H9 (cell line): ENCODE data around the gene LIMS2. TPM values are rescaled to one million over a fixed set of nuclear protein-coding genes. Genes with fewer than 3 reads are reported as not detected.
A peak's percentile ranks its signal among the peaks of the same experiment; 100 is the strongest.

Experiments used
- DNase-seq: peaks from one replicate; pipeline ENCODE4 v3.0.0-alpha.2; 2017
- H2AFZ ChIP-seq: one replicate; pipeline ENCODE4 v1.6.1; 2013; ENCODE audit warnings: mild to moderate bottlenecking, low read length, control low read depth, moderate library complexity
- H2AK5ac ChIP-seq: 2 replicates; pipeline ENCODE4 v1.6.1; 2013; ENCODE audit warnings: low read length, control low read depth, mixed read lengths; ENCODE audit not compliant: insufficient read length
- H2BK120ac ChIP-seq: one replicate; pipeline ENCODE4 v1.6.1; 2013; ENCODE audit warnings: low read depth, mild to moderate bottlenecking, low read length, control low read depth, inconsistent platforms; ENCODE audit not compliant: poor library complexity, severe bottlenecking
- H2BK12ac ChIP-seq: 2 replicates; pipeline ENCODE4 v1.6.1; 2013; ENCODE audit warnings: low read length, control low read depth, mixed read lengths, low read depth; ENCODE audit not compliant: insufficient read length
- H2BK15ac ChIP-seq: 2 replicates; pipeline ENCODE4 v1.6.1; 2013; ENCODE audit warnings: low read depth, low read length, control low read depth
- H2BK20ac ChIP-seq: one replicate; pipeline ENCODE4 v1.6.1; 2013; ENCODE audit warnings: low read depth, mild to moderate bottlenecking, low read length, control low read depth, inconsistent platforms; ENCODE audit not compliant: poor library complexity, severe bottlenecking
- H2BK5ac ChIP-seq: 2 replicates; pipeline ENCODE4 v1.6.1; 2013; ENCODE audit warnings: low read length, control low read depth, mixed read lengths; ENCODE audit not compliant: insufficient read length
- H3K14ac ChIP-seq: 2 replicates; pipeline ENCODE4 v1.6.1; 2013; ENCODE audit warnings: low read length, control low read depth; ENCODE audit not compliant: insufficient read depth
- H3K18ac ChIP-seq: 2 replicates; pipeline ENCODE4 v1.6.1; 2013; ENCODE audit warnings: low read depth, mild to moderate bottlenecking, mixed read lengths, low read length, control low read depth; ENCODE audit not compliant: insufficient read length
- H3K23ac ChIP-seq: 2 replicates; pipeline ENCODE4 v1.6.1; 2013; ENCODE audit warnings: low read length, control low read depth, mixed read lengths, low read depth; ENCODE audit not compliant: insufficient read length
- H3K23me2 ChIP-seq: 2 replicates; pipeline ENCODE4 v1.6.1; 2013; ENCODE audit warnings: low read depth, mild to moderate bottlenecking, mixed read lengths, low read length, control low read depth; ENCODE audit not compliant: insufficient read length, poor library complexity, severe bottlenecking
- H3K27ac ChIP-seq: 2 replicates; pipeline ENCODE4 v1.5.1; 2013; ENCODE audit warnings: low read length, control low read depth, mixed read lengths, low read depth; ENCODE audit not compliant: insufficient read length
- H3K27me3 ChIP-seq: 2 replicates; pipeline ENCODE4 v1.6.1; 2013; ENCODE audit warnings: low read length, control low read depth, inconsistent platforms; ENCODE audit not compliant: insufficient read depth
- H3K4ac ChIP-seq: 2 replicates; pipeline ENCODE4 v1.6.1; 2013; ENCODE audit warnings: low read depth, mild to moderate bottlenecking, control low read depth, inconsistent platforms, low read length, moderate library complexity
- H3K4me1 ChIP-seq: 2 replicates; pipeline ENCODE4 v1.6.1; 2013; ENCODE audit warnings: low read length, control low read depth, inconsistent platforms; ENCODE audit not compliant: insufficient read depth
- H3K4me2 ChIP-seq: 2 replicates; pipeline ENCODE4 v1.6.1; 2013; ENCODE audit warnings: low read length, control low read depth, mixed read lengths; ENCODE audit not compliant: insufficient read length, insufficient read depth
- H3K56ac ChIP-seq: 2 replicates; pipeline ENCODE4 v1.6.1; 2013; ENCODE audit warnings: low read depth, mild to moderate bottlenecking, mixed read lengths, low read length, control low read depth; ENCODE audit not compliant: insufficient read length
- H3K79me1 ChIP-seq: 2 replicates; pipeline ENCODE4 v1.6.1; 2013; ENCODE audit warnings: low read depth, mild to moderate bottlenecking, moderate library complexity, low read length, control low read depth, inconsistent platforms; ENCODE audit not compliant: insufficient read depth, poor library complexity, severe bottlenecking
- H3K79me2 ChIP-seq: 2 replicates; pipeline ENCODE4 v1.6.1; 2013; ENCODE audit warnings: low read length, control low read depth, inconsistent platforms; ENCODE audit not compliant: insufficient read depth
- H3K9ac ChIP-seq: 2 replicates; pipeline ENCODE4 v1.6.1; 2013; ENCODE audit warnings: low read length, control low read depth, mixed read lengths; ENCODE audit not compliant: insufficient read length; ENCODE audit errors: extremely low read depth
- H3K9me3 ChIP-seq: one replicate; pipeline ENCODE4 v1.6.1; 2013; ENCODE audit warnings: low read depth, low read length, inconsistent platforms; ENCODE audit not compliant: control insufficient read depth
- H3T11ph ChIP-seq: one replicate; pipeline ENCODE4 v1.6.1; 2013; ENCODE audit warnings: mild to moderate bottlenecking, low read length, control low read depth, inconsistent platforms
- H4K20me1 ChIP-seq: one replicate; pipeline ENCODE4 v1.6.1; 2013; ENCODE audit not compliant: control insufficient read depth, insufficient read length, insufficient read depth
- H4K5ac ChIP-seq: 2 replicates; pipeline ENCODE4 v1.6.1; 2013; ENCODE audit warnings: low read depth, mild to moderate bottlenecking, mixed read lengths, low read length, control low read depth; ENCODE audit not compliant: insufficient read length
- H4K8ac ChIP-seq: replicated peaks from 2 replicates; pipeline ENCODE4 v1.6.1; 2013; ENCODE audit warnings: low read length, control low read depth, mixed read lengths, low read depth; ENCODE audit not compliant: insufficient read length
- H4K91ac ChIP-seq: 2 replicates; pipeline ENCODE4 v1.6.1; 2013; ENCODE audit warnings: low read depth, mild to moderate bottlenecking, moderate library complexity, mixed read lengths, low read length, control low read depth; ENCODE audit not compliant: insufficient read length
- H3K27ac Mint-ChIP-seq, 3 experiments: 2 replicates in 2 of 3; 3 replicates in 1 of 3; pipeline ENCODE4 v1.8.0; 2020 to 2021; ENCODE audit warnings: mixed read lengths in 3 of 3, mild to moderate bottlenecking in 1 of 3, moderate library complexity in 1 of 3
- H3K27me3 Mint-ChIP-seq: 2 replicates; pipeline ENCODE4 v1.8.0; 2021; ENCODE audit warnings: low read depth, mild to moderate bottlenecking, moderate library complexity, mixed read lengths
- H3K36me3 Mint-ChIP-seq, 3 experiments: 2 replicates in 2 of 3; 3 replicates in 1 of 3; pipeline ENCODE4 v1.8.0; 2020 to 2021; ENCODE audit warnings: low read depth in 3 of 3, mixed read lengths in 3 of 3; ENCODE audit not compliant: insufficient read depth in 1 of 3
- H3K4me1 Mint-ChIP-seq, 2 experiments: 2 replicates each; pipeline ENCODE4 v1.8.0; 2020; ENCODE audit warnings: mixed read lengths in 2 of 2
- H3K4me3 Mint-ChIP-seq, 2 experiments: 2 replicates in 1 of 2; 3 replicates in 1 of 2; pipeline ENCODE4 v1.8.0; 2020 to 2021; ENCODE audit warnings: mild to moderate bottlenecking in 2 of 2, mixed read lengths in 2 of 2, moderate library complexity in 1 of 2
- H3K9me3 Mint-ChIP-seq, 2 experiments: 2 replicates in 1 of 2; 3 replicates in 1 of 2; pipeline ENCODE4 v1.8.0; 2020; ENCODE audit warnings: mild to moderate bottlenecking in 2 of 2, mixed read lengths in 2 of 2, moderate library complexity in 1 of 2
- CTCF ChIP-seq: fragments of 200-600 bp; sonication (generic); conservative IDR thresholded peaks from 3 replicates; pipeline ENCODE4 v1.8.0; 2021; ENCODE audit warnings: antibody characterized with exemption, mild to moderate bottlenecking
- WGBS: extraction: QIAGEN DNeasy Blood & Tissue Kit; methylation state at CpG from one replicate; pipeline ENCODE4 v1.1.7; 2013; ENCODE audit warnings: missing lambda C conversion rate, low lambda C conversion rate, mixed read lengths; ENCODE audit not compliant: insufficient read length; ENCODE audit errors: extremely low coverage; 5-methylcytosine and 5-hydroxymethylcytosine counted together
- total RNA-seq: library from RNA; stranded (reverse); gene quantifications from 2 replicates; pipeline ENCODE4 v1.2.1, GENCODE V29; 2021

Gene LIMS2
- total RNA-seq, 1 experiment from 2014 or later, result 5.9 TPM

- no peak for TF ChIP-seq CTCF
Measured at GRCh38 chr2:127608061-127609030, 67.0 kb downstream of the LIMS2 start.

More at GRCh38 chr2:127608061-127609030, 67.0 kb downstream of the LIMS2 start:
- H2AK5ac ChIP-seq, result no peak overlapping the region
- H3K56ac ChIP-seq, result no peak overlapping the region
- no peak overlapping the region for H3K9ac ChIP-seq
- no peak overlapping the region for H2BK15ac ChIP-seq
- peak; percentile 26 for DNase-seq
- H4K91ac ChIP-seq, result no peak overlapping the region
- no peak overlapping the region for H2BK20ac ChIP-seq
- no peaks in the 10 kb centered on the region for H3K79me2 ChIP-seq
- H2BK12ac ChIP-seq, result no peak overlapping the region
- no peak overlapping the region; the same call in 1 of the 2 replicates for H3K14ac ChIP-seq
- Mint-ChIP-seq H3K9me3 (peaks cover 4% of the 10 kb centered on the region in 2 experiments; a peak in 4 of 5 replicates), H3K27ac (no peak overlapping the region), H3K4me3 (no peak overlapping the region), H3K4me1 (no peaks in the 10 kb centered on the region), H3K27me3 (peaks cover 5% of the 10 kb centered on the region), H3K36me3 (no peaks in the 10 kb centered on the region; a peak in 1 of 7 replicates)
- H4K5ac ChIP-seq, result no peak overlapping the region
- H4K20me1 ChIP-seq, result no peaks in the 10 kb centered on the region
- no peaks in the 10 kb centered on the region for H3K23me2 ChIP-seq
- H2BK5ac ChIP-seq, result no peak overlapping the region
- H3K79me1 ChIP-seq, result no peaks in the 10 kb centered on the region
- no peak overlapping the region for H2BK120ac ChIP-seq
- H3K23ac ChIP-seq, result no peak overlapping the region
- H3T11ph ChIP-seq, result no peak overlapping the region
- H3K4me2 ChIP-seq, result no peak overlapping the region
- no peak overlapping the region for H3K27ac ChIP-seq
- no peak overlapping the region for H2AFZ ChIP-seq
- no peaks in the 10 kb centered on the region for H3K4me1 ChIP-seq
- H4K8ac ChIP-seq, result no peak overlapping the region
- H3K4ac ChIP-seq, result no peak overlapping the region
- peaks cover under 1% of the 10 kb centered on the region for H3K9me3 ChIP-seq
- no peak overlapping the region for H3K18ac ChIP-seq
- H3K27me3 ChIP-seq, result no peaks in the 10 kb centered on the region
- no CpG with 5 or more reads among the region's 25 CpGs for WGBS
